H9 (cell line): Measurements from ENCODE around the gene HSPA2. TPM values are rescaled to one million over a fixed set of nuclear protein-coding genes. Genes with fewer than 3 reads are reported as not detected.
A peak's percentile ranks its signal among the peaks of the same experiment; 100 is the strongest.
"Not testable (repeated sequence)": the region's sequence is repeated elsewhere in the genome, so short reads cannot be mapped to it uniquely, and the experiment has no call there.

Experiments used
- DNase-seq: peaks from one replicate; pipeline ENCODE4 v3.0.0-alpha.2; 2017
- H2AFZ ChIP-seq: one replicate; pipeline ENCODE4 v1.6.1; 2013; ENCODE audit warnings: mild to moderate bottlenecking, low read length, control low read depth, moderate library complexity
- H2AK5ac ChIP-seq: 2 replicates; pipeline ENCODE4 v1.6.1; 2013; ENCODE audit warnings: low read length, control low read depth, mixed read lengths; ENCODE audit not compliant: insufficient read length
- H2BK120ac ChIP-seq: one replicate; pipeline ENCODE4 v1.6.1; 2013; ENCODE audit warnings: low read depth, mild to moderate bottlenecking, low read length, control low read depth, inconsistent platforms; ENCODE audit not compliant: poor library complexity, severe bottlenecking
- H2BK12ac ChIP-seq: 2 replicates; pipeline ENCODE4 v1.6.1; 2013; ENCODE audit warnings: low read length, control low read depth, mixed read lengths, low read depth; ENCODE audit not compliant: insufficient read length
- H2BK15ac ChIP-seq: 2 replicates; pipeline ENCODE4 v1.6.1; 2013; ENCODE audit warnings: low read depth, low read length, control low read depth
- H2BK20ac ChIP-seq: one replicate; pipeline ENCODE4 v1.6.1; 2013; ENCODE audit warnings: low read depth, mild to moderate bottlenecking, low read length, control low read depth, inconsistent platforms; ENCODE audit not compliant: poor library complexity, severe bottlenecking
- H2BK5ac ChIP-seq: 2 replicates; pipeline ENCODE4 v1.6.1; 2013; ENCODE audit warnings: low read length, control low read depth, mixed read lengths; ENCODE audit not compliant: insufficient read length
- H3K14ac ChIP-seq: 2 replicates; pipeline ENCODE4 v1.6.1; 2013; ENCODE audit warnings: low read length, control low read depth; ENCODE audit not compliant: insufficient read depth
- H3K18ac ChIP-seq: 2 replicates; pipeline ENCODE4 v1.6.1; 2013; ENCODE audit warnings: low read depth, mild to moderate bottlenecking, mixed read lengths, low read length, control low read depth; ENCODE audit not compliant: insufficient read length
- H3K23ac ChIP-seq: 2 replicates; pipeline ENCODE4 v1.6.1; 2013; ENCODE audit warnings: low read length, control low read depth, mixed read lengths, low read depth; ENCODE audit not compliant: insufficient read length
- H3K23me2 ChIP-seq: 2 replicates; pipeline ENCODE4 v1.6.1; 2013; ENCODE audit warnings: low read depth, mild to moderate bottlenecking, mixed read lengths, low read length, control low read depth; ENCODE audit not compliant: insufficient read length, poor library complexity, severe bottlenecking
- H3K27ac ChIP-seq: 2 replicates; pipeline ENCODE4 v1.5.1; 2013; ENCODE audit warnings: low read length, control low read depth, mixed read lengths, low read depth; ENCODE audit not compliant: insufficient read length
- H3K27me3 ChIP-seq: 2 replicates; pipeline ENCODE4 v1.6.1; 2013; ENCODE audit warnings: low read length, control low read depth, inconsistent platforms; ENCODE audit not compliant: insufficient read depth
- H3K4ac ChIP-seq: 2 replicates; pipeline ENCODE4 v1.6.1; 2013; ENCODE audit warnings: low read depth, mild to moderate bottlenecking, control low read depth, inconsistent platforms, low read length, moderate library complexity
- H3K4me1 ChIP-seq: 2 replicates; pipeline ENCODE4 v1.6.1; 2013; ENCODE audit warnings: low read length, control low read depth, inconsistent platforms; ENCODE audit not compliant: insufficient read depth
- H3K4me2 ChIP-seq: 2 replicates; pipeline ENCODE4 v1.6.1; 2013; ENCODE audit warnings: low read length, control low read depth, mixed read lengths; ENCODE audit not compliant: insufficient read length, insufficient read depth
- H3K56ac ChIP-seq: 2 replicates; pipeline ENCODE4 v1.6.1; 2013; ENCODE audit warnings: low read depth, mild to moderate bottlenecking, mixed read lengths, low read length, control low read depth; ENCODE audit not compliant: insufficient read length
- H3K79me1 ChIP-seq: 2 replicates; pipeline ENCODE4 v1.6.1; 2013; ENCODE audit warnings: low read depth, mild to moderate bottlenecking, moderate library complexity, low read length, control low read depth, inconsistent platforms; ENCODE audit not compliant: insufficient read depth, poor library complexity, severe bottlenecking
- H3K79me2 ChIP-seq: 2 replicates; pipeline ENCODE4 v1.6.1; 2013; ENCODE audit warnings: low read length, control low read depth, inconsistent platforms; ENCODE audit not compliant: insufficient read depth
- H3K9ac ChIP-seq: 2 replicates; pipeline ENCODE4 v1.6.1; 2013; ENCODE audit warnings: low read length, control low read depth, mixed read lengths; ENCODE audit not compliant: insufficient read length; ENCODE audit errors: extremely low read depth
- H3K9me3 ChIP-seq: one replicate; pipeline ENCODE4 v1.6.1; 2013; ENCODE audit warnings: low read depth, low read length, inconsistent platforms; ENCODE audit not compliant: control insufficient read depth
- H3T11ph ChIP-seq: one replicate; pipeline ENCODE4 v1.6.1; 2013; ENCODE audit warnings: mild to moderate bottlenecking, low read length, control low read depth, inconsistent platforms
- H4K20me1 ChIP-seq: one replicate; pipeline ENCODE4 v1.6.1; 2013; ENCODE audit not compliant: control insufficient read depth, insufficient read length, insufficient read depth
- H4K5ac ChIP-seq: 2 replicates; pipeline ENCODE4 v1.6.1; 2013; ENCODE audit warnings: low read depth, mild to moderate bottlenecking, mixed read lengths, low read length, control low read depth; ENCODE audit not compliant: insufficient read length
- H4K8ac ChIP-seq: replicated peaks from 2 replicates; pipeline ENCODE4 v1.6.1; 2013; ENCODE audit warnings: low read length, control low read depth, mixed read lengths, low read depth; ENCODE audit not compliant: insufficient read length
- H4K91ac ChIP-seq: 2 replicates; pipeline ENCODE4 v1.6.1; 2013; ENCODE audit warnings: low read depth, mild to moderate bottlenecking, moderate library complexity, mixed read lengths, low read length, control low read depth; ENCODE audit not compliant: insufficient read length
- H3K27ac Mint-ChIP-seq, 3 experiments: 2 replicates in 2 of 3; 3 replicates in 1 of 3; pipeline ENCODE4 v1.8.0; 2020 to 2021; ENCODE audit warnings: mixed read lengths in 3 of 3, mild to moderate bottlenecking in 1 of 3, moderate library complexity in 1 of 3
- H3K27me3 Mint-ChIP-seq: 2 replicates; pipeline ENCODE4 v1.8.0; 2021; ENCODE audit warnings: low read depth, mild to moderate bottlenecking, moderate library complexity, mixed read lengths
- H3K36me3 Mint-ChIP-seq, 3 experiments: 2 replicates in 2 of 3; 3 replicates in 1 of 3; pipeline ENCODE4 v1.8.0; 2020 to 2021; ENCODE audit warnings: low read depth in 3 of 3, mixed read lengths in 3 of 3; ENCODE audit not compliant: insufficient read depth in 1 of 3
- H3K4me1 Mint-ChIP-seq, 2 experiments: 2 replicates each; pipeline ENCODE4 v1.8.0; 2020; ENCODE audit warnings: mixed read lengths in 2 of 2
- H3K4me3 Mint-ChIP-seq, 2 experiments: 2 replicates in 1 of 2; 3 replicates in 1 of 2; pipeline ENCODE4 v1.8.0; 2020 to 2021; ENCODE audit warnings: mild to moderate bottlenecking in 2 of 2, mixed read lengths in 2 of 2, moderate library complexity in 1 of 2
- H3K9me3 Mint-ChIP-seq, 2 experiments: 2 replicates in 1 of 2; 3 replicates in 1 of 2; pipeline ENCODE4 v1.8.0; 2020; ENCODE audit warnings: mild to moderate bottlenecking in 2 of 2, mixed read lengths in 2 of 2, moderate library complexity in 1 of 2
- WGBS: extraction: QIAGEN DNeasy Blood & Tissue Kit; methylation state at CpG from one replicate; pipeline ENCODE4 v1.1.7; 2013; ENCODE audit warnings: missing lambda C conversion rate, low lambda C conversion rate, mixed read lengths; ENCODE audit not compliant: insufficient read length; ENCODE audit errors: extremely low coverage; 5-methylcytosine and 5-hydroxymethylcytosine counted together
- total RNA-seq: library from RNA; stranded (reverse); gene quantifications from 2 replicates; pipeline ENCODE4 v1.2.1, GENCODE V29; 2021
- TF ChIP-seq, protein P1 (sequence below): fragments of 200-600 bp; sonication (generic); conservative IDR thresholded peaks from 3 replicates; pipeline ENCODE4 v1.8.0; 2021; ENCODE audit warnings: antibody characterized with exemption, mild to moderate bottlenecking

HSPA2 gene
- total RNA-seq, 1 experiment from 2014 or later, result 25.8 TPM

DNA sequence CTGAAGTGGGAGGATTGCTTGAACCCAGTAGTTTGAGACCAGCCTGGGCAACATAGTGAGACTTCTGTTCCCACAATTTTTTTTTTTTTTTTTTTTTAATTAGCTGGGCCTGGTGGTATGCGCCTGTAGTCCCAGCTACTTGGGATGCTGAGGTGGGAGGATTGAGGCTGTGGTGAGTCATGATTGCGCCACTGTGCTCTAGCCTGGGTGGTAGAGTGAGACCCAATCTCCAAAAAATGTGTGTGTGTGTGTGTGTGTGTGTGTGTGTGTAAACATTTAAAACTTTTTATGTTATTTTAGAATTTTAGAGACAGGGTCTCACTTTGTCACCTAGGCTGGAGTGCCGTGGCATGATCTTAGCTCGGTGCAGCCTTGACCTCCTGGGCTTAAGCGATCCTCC, 16.0 kb downstream of the HSPA2 start:
- no peak overlapping the region for H2BK15ac ChIP-seq
- H3K9me3 ChIP-seq, result no peaks in the 10 kb centered on the region
- H2BK120ac ChIP-seq, result no peak overlapping the region
- no peak overlapping the region for H3T11ph ChIP-seq
- no peak overlapping the region for H2AK5ac ChIP-seq
- Mint-ChIP-seq H3K27ac (no peak overlapping the region), H3K27me3 (no peaks in the 10 kb centered on the region; the same call in 1 of the 2 replicates), H3K4me3 (no peak overlapping the region), H3K9me3 (no peaks in the 10 kb centered on the region), H3K36me3 (no peaks in the 10 kb centered on the region), H3K4me1 (peaks cover 5 to 7% of the 10 kb centered on the region in 2 experiments; a peak in 3 of 4 replicates)
- no peaks in the 10 kb centered on the region for H4K20me1 ChIP-seq
- no peaks in the 10 kb centered on the region for H3K79me2 ChIP-seq
- no CpG with 5 or more reads among the region's 5 CpGs for WGBS
- no peak overlapping the region for H3K27ac ChIP-seq
- H2AFZ ChIP-seq, result no peak overlapping the region
- H4K8ac ChIP-seq, result no peak overlapping the region
- H2BK12ac ChIP-seq, result no peak overlapping the region
- no peak overlapping the region for H3K4ac ChIP-seq
- H3K4me2 ChIP-seq, result no peak overlapping the region
- H2BK20ac ChIP-seq, result no peak overlapping the region
- no peaks in the 10 kb centered on the region for H3K4me1 ChIP-seq
- no peaks in the 10 kb centered on the region for H3K23me2 ChIP-seq
- H3K79me1 ChIP-seq, result no peaks in the 10 kb centered on the region
- H3K27me3 ChIP-seq, result no peaks in the 10 kb centered on the region
- no peak overlapping the region for H4K91ac ChIP-seq
- DNase-seq, result peak; percentile 30
- H3K9ac ChIP-seq, result no peak overlapping the region
- H2BK5ac ChIP-seq, result no peak overlapping the region
- no peak overlapping the region for H3K23ac ChIP-seq
- no peak overlapping the region for H3K56ac ChIP-seq
- H4K5ac ChIP-seq, result no peak overlapping the region
- TF ChIP-seq, protein P1, sequence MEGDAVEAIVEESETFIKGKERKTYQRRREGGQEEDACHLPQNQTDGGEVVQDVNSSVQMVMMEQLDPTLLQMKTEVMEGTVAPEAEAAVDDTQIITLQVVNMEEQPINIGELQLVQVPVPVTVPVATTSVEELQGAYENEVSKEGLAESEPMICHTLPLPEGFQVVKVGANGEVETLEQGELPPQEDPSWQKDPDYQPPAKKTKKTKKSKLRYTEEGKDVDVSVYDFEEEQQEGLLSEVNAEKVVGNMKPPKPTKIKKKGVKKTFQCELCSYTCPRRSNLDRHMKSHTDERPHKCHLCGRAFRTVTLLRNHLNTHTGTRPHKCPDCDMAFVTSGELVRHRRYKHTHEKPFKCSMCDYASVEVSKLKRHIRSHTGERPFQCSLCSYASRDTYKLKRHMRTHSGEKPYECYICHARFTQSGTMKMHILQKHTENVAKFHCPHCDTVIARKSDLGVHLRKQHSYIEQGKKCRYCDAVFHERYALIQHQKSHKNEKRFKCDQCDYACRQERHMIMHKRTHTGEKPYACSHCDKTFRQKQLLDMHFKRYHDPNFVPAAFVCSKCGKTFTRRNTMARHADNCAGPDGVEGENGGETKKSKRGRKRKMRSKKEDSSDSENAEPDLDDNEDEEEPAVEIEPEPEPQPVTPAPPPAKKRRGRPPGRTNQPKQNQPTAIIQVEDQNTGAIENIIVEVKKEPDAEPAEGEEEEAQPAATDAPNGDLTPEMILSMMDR, result no peak
- H3K18ac ChIP-seq, result no peak overlapping the region
- no peak overlapping the region for H3K14ac ChIP-seq

DNA sequence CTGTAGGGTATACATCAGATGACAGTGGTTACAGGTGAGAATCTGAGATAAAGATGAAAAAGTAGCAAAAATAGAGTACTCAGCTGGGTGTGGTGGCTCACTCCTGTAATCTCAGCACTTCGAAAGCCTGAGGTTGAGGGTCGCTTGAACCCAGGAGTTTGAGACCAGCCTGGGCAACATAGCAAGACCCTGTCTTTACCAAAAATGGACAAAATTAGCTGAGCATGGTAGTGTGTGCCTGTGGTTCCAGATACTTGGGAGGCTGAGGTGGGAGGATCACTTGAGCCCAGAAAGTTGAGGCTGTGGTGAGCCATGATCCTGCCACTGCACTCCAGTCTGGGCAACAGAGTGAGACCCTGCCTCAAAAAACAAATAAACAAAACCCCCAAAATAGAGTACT, 17.7 kb downstream of the HSPA2 start:
- H2BK120ac ChIP-seq, H3K4me3 Mint-ChIP-seq, H3K27ac ChIP-seq, H2BK15ac ChIP-seq, H4K20me1 ChIP-seq, H4K91ac ChIP-seq, H2BK20ac ChIP-seq, H4K5ac ChIP-seq, H3K18ac ChIP-seq, H3K4me1 Mint-ChIP-seq, H3K56ac ChIP-seq, H2BK5ac ChIP-seq, H3K4me1 ChIP-seq, H2AFZ ChIP-seq, H3K36me3 Mint-ChIP-seq, H2BK12ac ChIP-seq, H3K9me3 ChIP-seq, H3K9me3 Mint-ChIP-seq, H3K79me2 ChIP-seq, H3K4ac ChIP-seq, H3K27me3 Mint-ChIP-seq, H3K79me1 ChIP-seq, DNase-seq, H3K4me2 ChIP-seq, H3K9ac ChIP-seq, H4K8ac ChIP-seq, H3K23me2 ChIP-seq, H2AK5ac ChIP-seq, H3K23ac ChIP-seq, H3T11ph ChIP-seq, H3K14ac ChIP-seq, H3K27me3 ChIP-seq: not testable (repeated sequence)
- 0 out of 7 replicates have a peak overlapping the region, but pooled peaks of 1 of the 3 experiments have one; percentile 55 for H3K27ac Mint-ChIP-seq
- WGBS, result no CpG with 5 or more reads among the region's 2 CpGs
